LNCAP (cell line): ENCODE measurements around the gene COPS9.

ENCODE experiments used
- TF ChIP-seq, protein P1 (sequence below): fragments of 450-650 bp; IDR thresholded peaks from 2 replicates; pipeline ENCODE4 v1.5.1; 2017; ENCODE audit warnings: mild to moderate bottlenecking

The COPS9 gene

GRCh38 chr2:240164586-240164985, 28.5 kb upstream of the COPS9 start:
- TF ChIP-seq, protein P1, sequence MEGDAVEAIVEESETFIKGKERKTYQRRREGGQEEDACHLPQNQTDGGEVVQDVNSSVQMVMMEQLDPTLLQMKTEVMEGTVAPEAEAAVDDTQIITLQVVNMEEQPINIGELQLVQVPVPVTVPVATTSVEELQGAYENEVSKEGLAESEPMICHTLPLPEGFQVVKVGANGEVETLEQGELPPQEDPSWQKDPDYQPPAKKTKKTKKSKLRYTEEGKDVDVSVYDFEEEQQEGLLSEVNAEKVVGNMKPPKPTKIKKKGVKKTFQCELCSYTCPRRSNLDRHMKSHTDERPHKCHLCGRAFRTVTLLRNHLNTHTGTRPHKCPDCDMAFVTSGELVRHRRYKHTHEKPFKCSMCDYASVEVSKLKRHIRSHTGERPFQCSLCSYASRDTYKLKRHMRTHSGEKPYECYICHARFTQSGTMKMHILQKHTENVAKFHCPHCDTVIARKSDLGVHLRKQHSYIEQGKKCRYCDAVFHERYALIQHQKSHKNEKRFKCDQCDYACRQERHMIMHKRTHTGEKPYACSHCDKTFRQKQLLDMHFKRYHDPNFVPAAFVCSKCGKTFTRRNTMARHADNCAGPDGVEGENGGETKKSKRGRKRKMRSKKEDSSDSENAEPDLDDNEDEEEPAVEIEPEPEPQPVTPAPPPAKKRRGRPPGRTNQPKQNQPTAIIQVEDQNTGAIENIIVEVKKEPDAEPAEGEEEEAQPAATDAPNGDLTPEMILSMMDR: no peak

DNA sequence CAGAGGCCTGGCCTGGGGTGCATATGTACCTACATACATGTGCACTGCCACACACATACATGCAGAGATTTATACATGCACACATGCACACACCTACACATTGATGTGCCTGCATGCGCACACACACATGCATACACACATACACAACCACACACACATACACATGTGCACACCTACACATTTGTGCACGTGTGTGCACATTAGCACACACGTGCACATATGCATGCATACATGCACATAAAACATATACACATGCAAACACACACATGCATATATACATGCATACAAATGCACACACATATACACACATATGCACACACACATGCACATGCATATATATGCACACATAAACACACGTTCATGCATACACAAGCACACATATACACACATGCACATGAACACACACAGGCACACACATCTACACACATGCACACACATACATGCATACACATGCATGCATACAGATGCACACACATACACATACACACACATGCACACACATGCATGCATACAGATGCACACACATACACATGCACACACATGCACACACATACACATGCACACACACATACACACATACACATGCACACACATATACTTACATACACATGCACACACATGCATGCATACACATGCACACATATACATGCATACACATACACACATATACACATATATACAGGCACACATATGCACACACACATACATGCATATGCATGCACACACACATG, 27.9 kb upstream of the COPS9 start:
- TF ChIP-seq, protein P1: no peak

DNA sequence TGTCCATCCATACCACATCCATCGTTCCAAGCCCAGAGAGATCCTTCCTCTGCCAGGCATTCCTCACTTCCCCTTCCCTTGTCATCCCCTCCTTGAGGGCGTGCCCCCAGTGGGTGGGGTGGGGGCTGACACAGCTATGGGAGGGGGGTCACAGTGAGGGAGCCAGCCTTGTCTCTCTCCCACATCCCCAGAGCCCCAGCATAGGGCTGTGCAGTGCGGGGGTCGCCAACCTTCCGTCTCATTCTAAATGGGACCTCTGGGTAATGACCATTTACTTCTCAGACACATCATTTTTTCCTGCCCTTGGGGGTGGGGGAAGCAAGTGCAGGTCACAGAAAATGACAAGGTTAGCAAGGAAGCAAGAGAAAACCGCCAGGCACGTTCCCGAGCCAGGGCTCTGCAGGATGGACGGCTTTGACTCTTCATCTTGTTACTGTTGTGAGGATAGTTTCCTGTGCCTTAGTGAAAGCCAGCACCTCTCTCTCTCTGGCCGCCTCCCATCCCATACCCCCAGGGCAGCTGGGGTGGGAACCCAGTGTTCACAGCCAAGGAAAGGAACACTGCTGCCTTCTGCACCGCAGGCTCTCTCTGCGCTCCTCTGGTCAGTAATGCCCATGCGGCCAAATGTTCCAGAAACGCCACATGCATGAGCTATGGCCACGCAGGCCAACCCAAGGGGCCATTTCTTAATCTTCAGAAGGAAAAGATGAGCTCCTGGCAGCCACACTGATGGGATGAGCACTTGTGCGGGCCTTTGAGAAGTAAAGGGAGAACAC, 27.0 kb upstream of the COPS9 start:
- TF ChIP-seq, protein P1: no peak

DNA sequence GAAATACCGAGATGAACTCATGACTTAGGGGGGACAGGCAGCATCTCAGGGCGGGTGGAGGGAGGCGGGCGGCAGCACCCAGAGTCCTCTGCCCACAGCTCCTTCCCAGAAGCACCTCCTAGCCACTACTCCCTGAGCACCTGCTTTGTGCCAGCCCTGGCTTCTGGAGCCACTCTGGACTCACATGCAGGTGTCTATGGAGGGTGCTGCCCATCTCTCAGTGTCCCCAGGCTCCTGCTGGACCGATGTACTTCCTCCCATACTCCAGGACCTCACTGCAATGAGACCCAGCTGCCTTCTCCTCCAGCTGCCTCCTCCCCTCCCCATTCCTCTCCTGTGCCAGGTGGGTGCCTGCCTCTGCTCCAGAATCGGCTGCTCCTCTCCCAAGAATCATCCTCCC, 26.4 kb upstream of the COPS9 start:
- TF ChIP-seq, protein P1: no peak

DNA sequence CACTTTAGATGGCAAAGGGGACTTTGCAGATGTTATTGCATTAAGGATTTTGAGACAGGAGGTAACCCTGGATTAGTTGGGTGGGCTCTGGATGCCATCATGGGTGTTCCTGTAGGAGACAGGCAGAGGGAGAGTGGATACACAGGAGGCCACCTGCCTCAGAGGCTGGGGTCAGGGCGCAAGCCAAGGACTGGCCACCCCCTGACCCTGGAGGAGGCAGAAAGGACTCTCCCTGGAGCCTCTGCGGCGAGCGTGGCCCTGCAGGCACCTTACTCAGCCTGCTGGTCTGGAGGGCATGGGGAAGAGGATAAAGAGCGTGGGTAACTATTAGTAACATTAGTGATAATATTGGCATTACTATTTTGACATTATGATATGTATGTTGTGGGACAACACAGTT, 25.9 kb upstream of the COPS9 start:
- TF ChIP-seq, protein P1: no peak

DNA sequence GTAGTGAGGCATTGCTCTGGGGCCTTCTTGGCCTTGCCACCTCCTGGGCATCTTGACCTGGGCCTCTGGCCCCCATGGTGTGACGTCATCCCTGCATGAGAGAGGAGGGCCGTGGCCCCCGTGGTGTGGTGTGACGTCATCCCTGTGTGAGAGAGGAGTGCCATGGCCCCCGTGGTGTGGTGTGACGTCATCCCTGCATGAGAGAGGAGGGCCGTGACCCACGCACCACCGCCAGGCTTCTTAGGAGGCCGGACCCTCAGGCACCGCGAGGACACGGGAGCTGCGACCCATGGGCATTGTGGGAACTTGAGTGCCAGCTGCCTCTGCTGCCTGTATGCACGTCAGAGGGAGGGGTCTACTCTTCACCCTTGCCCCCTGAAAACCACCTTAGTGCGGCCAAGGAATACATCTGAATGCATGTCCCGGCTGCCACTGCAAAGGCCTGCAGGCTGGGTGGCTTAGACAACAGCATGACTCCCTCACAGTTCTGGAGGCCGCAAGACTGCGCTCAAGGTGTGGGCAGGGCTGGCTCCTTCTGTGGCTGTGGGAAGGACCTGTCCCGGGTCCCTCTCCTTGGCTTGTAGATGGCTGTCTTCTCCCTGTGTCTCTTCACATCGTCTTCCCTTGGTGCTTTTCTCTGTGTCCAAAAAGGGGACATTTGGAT, 25.1 kb upstream of the COPS9 start:
- TF ChIP-seq, protein P1: no peak

DNA sequence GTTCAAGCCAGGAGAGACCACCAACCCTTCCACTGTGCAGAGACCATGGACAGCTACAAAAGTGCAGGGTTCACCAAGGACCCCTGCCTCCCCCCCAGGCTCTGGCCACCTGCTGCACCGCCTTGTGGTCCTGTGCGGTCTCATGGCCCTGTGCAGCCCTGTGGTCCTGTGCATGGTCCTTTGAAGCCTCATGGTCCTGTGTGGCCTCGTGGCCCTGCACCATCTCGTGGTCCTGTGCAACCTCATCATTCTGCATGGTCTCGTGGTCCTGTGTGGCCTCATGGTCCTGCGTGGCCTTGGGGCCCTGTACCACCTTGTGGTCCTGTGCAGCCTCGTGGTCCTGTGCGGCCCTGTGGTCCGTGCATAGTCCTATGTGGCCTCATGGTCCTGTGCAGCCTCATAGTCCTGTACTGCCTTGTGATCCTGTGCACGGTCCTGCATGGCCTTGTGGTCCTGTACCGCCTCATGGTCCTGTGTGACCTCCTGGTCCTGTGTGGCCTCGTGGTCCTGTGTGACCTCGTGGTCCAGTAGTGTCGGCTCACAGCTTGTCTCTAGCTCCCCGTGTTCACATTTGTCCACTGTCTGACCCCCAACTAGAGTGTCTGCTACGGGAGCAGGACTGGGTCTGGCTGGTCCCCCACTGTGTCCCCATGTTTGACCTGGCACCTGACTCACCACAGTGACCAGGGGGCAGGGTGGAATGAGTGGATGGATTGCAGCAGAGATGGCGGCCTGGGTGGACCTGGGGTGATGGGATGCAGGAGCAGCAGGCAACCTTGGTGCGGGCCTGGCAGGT, 24.4 kb upstream of the COPS9 start:
- TF ChIP-seq, protein P1: no peak
